HEK293 (cell line): ENCODE results near the gene C11orf86.

Source experiments
- CTCF ChIA-PET: fragments of 350-600 bp; formaldehyde crosslinking; extraction: SDS; loops from one replicate; lab custom pipeline; 2021; ENCODE audit warnings: antibody characterized with exemption; lab: Yijun Ruan, JAX
- POLR2A ChIA-PET: fragments of 300-600 bp; formaldehyde crosslinking; extraction: SDS; loops from one replicate; lab custom pipeline; 2020; ENCODE audit warnings: antibody characterized with exemption, inconsistent platforms; lab: Yijun Ruan, JAX
- H3K27ac ChIP-seq: fragments of 200-500 bp; sonication (Bioruptor generic); 2 replicates; pipeline ENCODE4 v1.5.1; 2014; ENCODE audit warnings: low read depth, low read length, control low read depth, inconsistent platforms; ENCODE audit errors: extremely low read depth
- H3K36me3 ChIP-seq, 2 experiments: fragments of 200-500 bp in 1 of 2; sonication (Bioruptor generic) in 1 of 2; 1 replicate in 1 of 2; 2 replicates in 1 of 2; pipeline ENCODE4 v1.5.1; 2014 to 2017; ENCODE audit warnings: inconsistent platforms in 2 of 2, low read length in 2 of 2; ENCODE audit not compliant: control insufficient read depth in 2 of 2, insufficient read depth in 1 of 2
- H3K4me1 ChIP-seq: fragments of 200-500 bp; sonication (Bioruptor generic); 2 replicates; pipeline ENCODE4 v1.5.1; 2014; ENCODE audit warnings: mild to moderate bottlenecking, low read length, inconsistent platforms; ENCODE audit not compliant: control insufficient read depth, insufficient read depth
- H3K4me3 ChIP-seq: 2 replicates; pipeline ENCODE4 v1.5.1; 2011; ENCODE audit warnings: low read depth, mild to moderate bottlenecking, control low read depth, low read length, moderate library complexity
- H3K9me3 ChIP-seq: fragments of 200-500 bp; sonication (Bioruptor generic); 2 replicates; pipeline ENCODE4 v1.5.1; 2014; ENCODE audit warnings: low read depth, low read length, inconsistent platforms; ENCODE audit not compliant: control insufficient read depth, insufficient read depth
- BCL11B ChIP-seq: fragments of 450-650 bp; formaldehyde crosslinking; IDR thresholded peaks from 2 replicates; pipeline ENCODE4 v1.5.1; 2016; ENCODE audit warnings: low read depth, missing biosample characterization, missing genetic modification characterization
- EGR2 ChIP-seq: fragments of 450-650 bp; formaldehyde crosslinking; IDR thresholded peaks from 2 replicates; pipeline ENCODE4 v1.5.1; 2016; ENCODE audit warnings: low read depth, missing biosample characterization, missing genetic modification characterization
- GLIS2 ChIP-seq: fragments of 450-650 bp; formaldehyde crosslinking; IDR thresholded peaks from 2 replicates; pipeline ENCODE4 v1.5.1; 2016; ENCODE audit warnings: missing biosample characterization, missing genetic modification characterization
- HOXD13 ChIP-seq: sonication (generic); formaldehyde crosslinking; IDR thresholded peaks from 2 replicates; pipeline ENCODE4 v1.8.0; 2022; ENCODE audit warnings: missing genetic modification reagents, borderline replicate concordance
- SCRT2 ChIP-seq: fragments of 450-650 bp; formaldehyde crosslinking; IDR thresholded peaks from 2 replicates; pipeline ENCODE4 v1.5.1; 2016; ENCODE audit warnings: missing biosample characterization, missing genetic modification characterization
- ZFHX2 ChIP-seq: fragments of 450-650 bp; formaldehyde crosslinking; conservative IDR thresholded peaks from 2 replicates; pipeline ENCODE4 v1.5.1; 2016; ENCODE audit warnings: missing biosample characterization, missing genetic modification characterization
- ZFP3 ChIP-seq: fragments of 450-650 bp; formaldehyde crosslinking; IDR thresholded peaks from 2 replicates; pipeline ENCODE4 v1.5.1; 2016; ENCODE audit warnings: low read depth, missing biosample characterization, missing genetic modification characterization
- ZFP41 ChIP-seq: fragments of 450-650 bp; formaldehyde crosslinking; IDR thresholded peaks from 2 replicates; pipeline ENCODE4 v1.5.1; 2016; ENCODE audit warnings: missing biosample characterization, missing genetic modification characterization, borderline replicate concordance
- ZIC2 ChIP-seq: fragments of 450-650 bp; formaldehyde crosslinking; IDR thresholded peaks from 2 replicates; pipeline ENCODE4 v1.5.1; 2016; ENCODE audit warnings: missing biosample characterization, missing genetic modification characterization
- ZNF174 ChIP-seq: fragments of 450-650 bp; formaldehyde crosslinking; IDR thresholded peaks from 2 replicates; pipeline ENCODE4 v1.5.0; 2017; ENCODE audit warnings: missing biosample characterization, mild to moderate bottlenecking, missing genetic modification characterization
- ZNF335 ChIP-seq: fragments of 450-650 bp; formaldehyde crosslinking; conservative IDR thresholded peaks from 2 replicates; pipeline ENCODE4 v1.5.1; 2016; ENCODE audit warnings: missing biosample characterization, missing genetic modification characterization
- ZNF510 ChIP-seq: fragments of 450-650 bp; formaldehyde crosslinking; IDR thresholded peaks from 2 replicates; pipeline ENCODE4 v1.5.1; 2018; ENCODE audit warnings: mild to moderate bottlenecking, missing genetic modification characterization, missing biosample characterization; ENCODE audit not compliant: insufficient replicate concordance
- ZNF514 ChIP-seq: fragments of 450-650 bp; formaldehyde crosslinking; IDR thresholded peaks from 2 replicates; pipeline ENCODE4 v1.5.1; 2016; ENCODE audit warnings: missing biosample characterization, missing genetic modification characterization
- ZNF521 ChIP-seq: fragments of 450-650 bp; formaldehyde crosslinking; IDR thresholded peaks from 2 replicates; pipeline ENCODE4 v1.5.1; 2017; ENCODE audit warnings: missing biosample characterization, mild to moderate bottlenecking, missing genetic modification characterization
- ZNF561 ChIP-seq: fragments of 450-650 bp; IDR thresholded peaks from 2 replicates; pipeline ENCODE4 v1.5.1; 2018; ENCODE audit warnings: missing biosample characterization, missing genetic modification characterization, borderline replicate concordance
- ZNF600 ChIP-seq: fragments of 450-650 bp; formaldehyde crosslinking; IDR thresholded peaks from 2 replicates; pipeline ENCODE4 v1.5.1; 2016; ENCODE audit warnings: missing biosample characterization, missing genetic modification characterization
- ZNF768 ChIP-seq: fragments of 450-650 bp; formaldehyde crosslinking; IDR thresholded peaks from 2 replicates; pipeline ENCODE4 v1.5.1; 2018; ENCODE audit warnings: missing biosample characterization, mild to moderate bottlenecking, missing genetic modification characterization
- ZNF830 ChIP-seq: fragments of 450-650 bp; IDR thresholded peaks from 2 replicates; pipeline ENCODE4 v1.5.0; 2018; ENCODE audit warnings: missing biosample characterization, missing genetic modification characterization, low read depth, mild to moderate bottlenecking, moderate library complexity
- ZXDB ChIP-seq: fragments of 450-650 bp; formaldehyde crosslinking; IDR thresholded peaks from 2 replicates; pipeline ENCODE4 v1.5.1; 2016; ENCODE audit warnings: missing biosample characterization, missing genetic modification characterization
- TF ChIP-seq, protein P1 (sequence below): fragments of 450-650 bp; formaldehyde crosslinking; IDR thresholded peaks from 2 replicates; pipeline ENCODE4 v1.5.1; 2016; ENCODE audit warnings: missing biosample characterization, missing genetic modification characterization, borderline replicate concordance
- TF ChIP-seq, protein P2 (sequence below): fragments of 450-650 bp; formaldehyde crosslinking; IDR thresholded peaks from 2 replicates; pipeline ENCODE4 v1.5.1; 2017; ENCODE audit warnings: missing biosample characterization, missing genetic modification characterization
- TF ChIP-seq, protein P3 (sequence below): fragments of 450-650 bp; formaldehyde crosslinking; optimal IDR thresholded peaks from 2 replicates; pipeline ENCODE3; 2016; ENCODE audit warnings: missing biosample characterization, mild to moderate bottlenecking, missing genetic modification characterization
- TF ChIP-seq, protein P4 (sequence below): fragments of 450-650 bp; formaldehyde crosslinking; IDR thresholded peaks from 2 replicates; pipeline ENCODE4 v1.5.1; 2017; ENCODE audit warnings: missing biosample characterization, missing genetic modification characterization
- TF ChIP-seq, protein P5 (sequence below): fragments of 450-650 bp; formaldehyde crosslinking; IDR thresholded peaks from 2 replicates; pipeline ENCODE4 v1.5.1; 2016; ENCODE audit warnings: missing biosample characterization, missing genetic modification characterization

The C11orf86 gene

DNA sequence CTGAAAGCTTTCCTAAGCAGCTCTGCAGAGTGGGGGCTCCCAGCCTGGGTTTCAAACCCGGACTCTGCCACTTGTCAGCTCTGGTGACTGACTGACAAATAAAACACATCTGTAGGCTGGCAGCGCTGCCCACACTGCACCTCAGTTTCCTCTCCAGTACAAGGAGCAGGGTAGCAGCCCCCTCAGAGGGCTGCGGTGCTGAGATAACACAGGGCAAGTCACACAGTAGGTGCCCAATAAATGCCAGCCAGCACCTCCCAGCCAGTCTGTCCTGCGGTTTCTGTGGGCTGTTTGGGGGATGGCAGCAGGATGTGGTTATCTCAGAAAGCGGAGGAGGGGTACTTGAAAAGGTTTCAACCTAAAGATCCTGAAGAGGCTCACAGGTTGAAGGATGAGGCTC, 49.3 kb downstream of the C11orf86 start:
- POLR2A ChIA-PET: no interaction called here
- TF ChIP-seq ZIC2 (tag by site-specific recombination) (0 out of 2 replicates have a peak, but pooled peaks have one; percentile 29), ZXDB (no peak), ZNF561 (tag by site-specific recombination) (no peak), EGR2 (peak; percentile 75), ZFHX2 (tag by site-specific recombination) (peak; percentile 77)
- TF ChIP-seq, protein P1, sequence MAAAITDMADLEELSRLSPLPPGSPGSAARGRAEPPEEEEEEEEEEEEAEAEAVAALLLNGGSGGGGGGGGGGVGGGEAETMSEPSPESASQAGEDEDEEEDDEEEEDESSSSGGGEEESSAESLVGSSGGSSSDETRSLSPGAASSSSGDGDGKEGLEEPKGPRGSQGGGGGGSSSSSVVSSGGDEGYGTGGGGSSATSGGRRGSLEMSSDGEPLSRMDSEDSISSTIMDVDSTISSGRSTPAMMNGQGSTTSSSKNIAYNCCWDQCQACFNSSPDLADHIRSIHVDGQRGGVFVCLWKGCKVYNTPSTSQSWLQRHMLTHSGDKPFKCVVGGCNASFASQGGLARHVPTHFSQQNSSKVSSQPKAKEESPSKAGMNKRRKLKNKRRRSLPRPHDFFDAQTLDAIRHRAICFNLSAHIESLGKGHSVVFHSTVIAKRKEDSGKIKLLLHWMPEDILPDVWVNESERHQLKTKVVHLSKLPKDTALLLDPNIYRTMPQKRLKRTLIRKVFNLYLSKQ (tag by site-specific recombination): no peak
- CTCF ChIA-PET: interaction anchor here (0.6 to 1.4 kb wide), 5 partner anchors 14 to 278 kb away, joined by 3 to 5 read pairs (median 3); no protein-coding TSS in a partner anchor
- no peaks in the 10 kb centered on the region for H3K9me3 ChIP-seq
- H3K4me3 ChIP-seq: no peak overlapping the region
- no peaks in the 10 kb centered on the region for H3K36me3 ChIP-seq
- no peak overlapping the region for H3K27ac ChIP-seq
- H3K4me1 ChIP-seq: peaks cover 5% of the 10 kb centered on the region

DNA sequence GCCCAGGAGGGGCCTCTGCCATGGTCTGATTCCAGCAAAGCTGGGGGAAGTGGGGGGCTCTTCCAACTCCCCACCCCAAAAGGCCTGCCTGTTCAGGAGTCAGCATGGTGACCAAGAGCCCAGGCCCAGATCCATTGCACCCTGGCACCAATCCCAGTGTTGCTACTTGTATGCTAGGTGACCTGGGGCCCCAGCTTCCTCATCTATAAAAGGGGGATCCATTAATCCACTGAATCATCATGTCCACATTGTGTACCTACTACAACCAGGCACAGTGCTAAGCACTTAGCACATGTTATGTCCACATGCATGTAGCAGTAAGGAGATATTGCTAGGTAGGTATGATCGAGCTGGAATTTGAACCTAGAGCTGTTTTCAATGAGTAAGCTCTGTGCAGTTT, 49.9 kb downstream of the C11orf86 start:
- Histone ChIP-seq H3K36me3 (no peaks in the 10 kb centered on the region), H3K27ac (no peak overlapping the region), H3K4me3 (no peak overlapping the region), H3K4me1 (peaks cover 5% of the 10 kb centered on the region), H3K9me3 (no peaks in the 10 kb centered on the region)
- ChIA-PET CTCF (interaction anchor here (0.6 to 2.8 kb wide), 5 partner anchors 13 to 713 kb away, joined by 3 to 10 read pairs (median 5); no protein-coding TSS in a partner anchor), POLR2A (no interaction called here)
- TF ChIP-seq, protein P2, sequence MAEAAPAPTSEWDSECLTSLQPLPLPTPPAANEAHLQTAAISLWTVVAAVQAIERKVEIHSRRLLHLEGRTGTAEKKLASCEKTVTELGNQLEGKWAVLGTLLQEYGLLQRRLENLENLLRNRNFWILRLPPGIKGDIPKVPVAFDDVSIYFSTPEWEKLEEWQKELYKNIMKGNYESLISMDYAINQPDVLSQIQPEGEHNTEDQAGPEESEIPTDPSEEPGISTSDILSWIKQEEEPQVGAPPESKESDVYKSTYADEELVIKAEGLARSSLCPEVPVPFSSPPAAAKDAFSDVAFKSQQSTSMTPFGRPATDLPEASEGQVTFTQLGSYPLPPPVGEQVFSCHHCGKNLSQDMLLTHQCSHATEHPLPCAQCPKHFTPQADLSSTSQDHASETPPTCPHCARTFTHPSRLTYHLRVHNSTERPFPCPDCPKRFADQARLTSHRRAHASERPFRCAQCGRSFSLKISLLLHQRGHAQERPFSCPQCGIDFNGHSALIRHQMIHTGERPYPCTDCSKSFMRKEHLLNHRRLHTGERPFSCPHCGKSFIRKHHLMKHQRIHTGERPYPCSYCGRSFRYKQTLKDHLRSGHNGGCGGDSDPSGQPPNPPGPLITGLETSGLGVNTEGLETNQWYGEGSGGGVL (tag by site-specific recombination): 0 out of 2 replicates have a peak, but pooled peaks have one; percentile 2
- TF ChIP-seq ZNF514 (tag by site-specific recombination) (no peak), ZNF510 (tag by site-specific recombination) (no peak), ZNF600 (tag by site-specific recombination) (peak; percentile 62; the same call in 1 of the 2 replicates), ZNF830 (tag by site-specific recombination) (no peak)
- TF ChIP-seq, protein P3, sequence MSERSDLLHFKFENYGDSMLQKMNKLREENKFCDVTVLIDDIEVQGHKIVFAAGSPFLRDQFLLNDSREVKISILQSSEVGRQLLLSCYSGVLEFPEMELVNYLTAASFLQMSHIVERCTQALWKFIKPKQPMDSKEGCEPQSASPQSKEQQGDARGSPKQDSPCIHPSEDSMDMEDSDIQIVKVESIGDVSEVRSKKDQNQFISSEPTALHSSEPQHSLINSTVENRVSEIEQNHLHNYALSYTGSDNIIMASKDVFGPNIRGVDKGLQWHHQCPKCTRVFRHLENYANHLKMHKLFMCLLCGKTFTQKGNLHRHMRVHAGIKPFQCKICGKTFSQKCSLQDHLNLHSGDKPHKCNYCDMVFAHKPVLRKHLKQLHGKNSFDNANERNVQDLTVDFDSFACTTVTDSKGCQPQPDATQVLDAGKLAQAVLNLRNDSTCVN: no peak
- TF ChIP-seq, protein P4, sequence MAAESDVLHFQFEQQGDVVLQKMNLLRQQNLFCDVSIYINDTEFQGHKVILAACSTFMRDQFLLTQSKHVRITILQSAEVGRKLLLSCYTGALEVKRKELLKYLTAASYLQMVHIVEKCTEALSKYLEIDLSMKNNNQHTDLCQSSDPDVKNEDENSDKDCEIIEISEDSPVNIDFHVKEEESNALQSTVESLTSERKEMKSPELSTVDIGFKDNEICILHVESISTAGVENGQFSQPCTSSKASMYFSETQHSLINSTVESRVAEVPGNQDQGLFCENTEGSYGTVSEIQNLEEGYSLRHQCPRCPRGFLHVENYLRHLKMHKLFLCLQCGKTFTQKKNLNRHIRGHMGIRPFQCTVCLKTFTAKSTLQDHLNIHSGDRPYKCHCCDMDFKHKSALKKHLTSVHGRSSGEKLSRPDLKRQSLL: peak; percentile 31; the same call in 1 of the 2 replicates

DNA sequence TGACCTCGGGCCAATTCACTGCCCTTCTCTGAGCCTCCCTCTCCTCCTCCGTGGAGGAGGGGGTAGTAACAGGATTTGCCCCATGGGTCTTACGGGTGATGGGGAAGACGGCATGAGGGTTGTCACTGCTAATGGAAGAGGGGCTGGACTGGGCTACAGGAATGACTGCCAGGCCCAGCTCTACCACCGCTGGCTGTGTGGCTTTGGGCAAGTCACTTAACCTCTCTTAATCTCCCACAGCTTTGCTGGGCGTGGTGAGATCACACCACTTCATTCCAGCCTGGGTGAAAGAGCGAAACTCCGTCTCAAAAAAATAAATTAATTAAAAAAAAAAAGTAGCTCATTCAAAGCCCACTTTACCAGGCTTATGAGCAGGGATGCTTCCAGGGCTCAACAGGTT, 50.6 kb downstream of the C11orf86 start:
- Histone ChIP-seq H3K9me3 (no peaks in the 10 kb centered on the region), H3K4me3 (no peak overlapping the region), H3K4me1 (peaks cover 5% of the 10 kb centered on the region), H3K27ac (no peak overlapping the region), H3K36me3 (no peaks in the 10 kb centered on the region)
- POLR2A ChIA-PET: no interaction called here
- CTCF ChIA-PET: interaction anchor here (0.6 to 2.8 kb wide), 6 partner anchors 15 to 1133 kb away, joined by 3 to 10 read pairs (median 4); no protein-coding TSS in a partner anchor
- TF ChIP-seq SCRT2: peak; percentile 72
- no peak for TF ChIP-seq ZNF174 (tag by site-specific recombination)
- TF ChIP-seq ZFP41 (tag by site-specific recombination): no peak
- TF ChIP-seq ZNF768 (tag by site-specific recombination): peak; percentile 54; the same call in 1 of the 2 replicates
- no peak for TF ChIP-seq ZNF521 (tag by site-specific recombination)
- no peak for TF ChIP-seq BCL11B (tag by site-specific recombination)
- TF ChIP-seq GLIS2 (tag by site-specific recombination): no peak
- TF ChIP-seq ZNF335 (tag by site-specific recombination): no peak
- TF ChIP-seq, protein P5, sequence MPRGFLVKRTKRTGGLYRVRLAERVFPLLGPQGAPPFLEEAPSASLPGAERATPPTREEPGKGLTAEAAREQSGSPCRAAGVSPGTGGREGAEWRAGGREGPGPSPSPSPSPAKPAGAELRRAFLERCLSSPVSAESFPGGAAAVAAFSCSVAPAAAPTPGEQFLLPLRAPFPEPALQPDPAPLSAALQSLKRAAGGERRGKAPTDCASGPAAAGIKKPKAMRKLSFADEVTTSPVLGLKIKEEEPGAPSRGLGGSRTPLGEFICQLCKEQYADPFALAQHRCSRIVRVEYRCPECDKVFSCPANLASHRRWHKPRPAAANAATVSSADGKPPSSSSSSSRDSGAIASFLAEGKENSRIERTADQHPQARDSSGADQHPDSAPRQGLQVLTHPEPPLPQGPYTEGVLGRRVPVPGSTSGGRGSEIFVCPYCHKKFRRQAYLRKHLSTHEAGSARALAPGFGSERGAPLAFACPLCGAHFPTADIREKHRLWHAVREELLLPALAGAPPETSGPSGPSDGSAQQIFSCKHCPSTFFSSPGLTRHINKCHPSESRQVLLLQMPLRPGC (tag by site-specific recombination): no peak
- no peak for TF ChIP-seq ZFP3
- TF ChIP-seq HOXD13 (CRISPR knock-in tag): no peak
